PC-9 (cell line): Measurements from ENCODE around the gene SLC1A3. TPM values are rescaled to one million over a fixed set of nuclear protein-coding genes. Genes with fewer than 3 reads are reported as not detected.

Experiments
- BruUV-seq: library from RNA; stranded (reverse); fragments of 400-500 nt; replicated peaks from 2 replicates; lab custom pipeline; 2021; lab: Mats Ljungman, UMichigan
- CTCF ChIA-PET: fragments of 300-600 bp; sonication (Branson Sonifier 250); formaldehyde crosslinking; loops from one replicate; lab custom pipeline; 2022; ENCODE audit warnings: antibody characterized with exemption; lab: Charles Lee
- POLR2A ChIA-PET: fragments of 300-600 bp; sonication (Branson Sonifier 250); formaldehyde crosslinking; loops from one replicate; lab custom pipeline; 2022; ENCODE audit warnings: antibody characterized with exemption; ENCODE audit not compliant: unreplicated experiment; lab: Charles Lee
- DNase-seq, 2 experiments: peaks; one replicate each; pipeline versions ENCODE4 v3.0.0 to v3.0.0-alpha.2; 2015 to 2022; ENCODE audit warnings: mixed read lengths in 1 of 2
- H2AFZ ChIP-seq: fragments of 200-600 bp; sonication (generic); 2 replicates; pipeline ENCODE4 v1.8.1; 2017; ENCODE audit warnings: antibody characterized with exemption
- H3F3A ChIP-seq: fragments of 200-600 bp; sonication (generic); 2 replicates; pipeline ENCODE4 v1.8.1; 2017; ENCODE audit warnings: antibody characterized with exemption, mild to moderate bottlenecking, low read depth; ENCODE audit not compliant: insufficient read depth
- H3K27ac ChIP-seq: fragments of 200-600 bp; sonication (generic); 2 replicates; pipeline ENCODE4 v1.6.1; 2016; ENCODE audit warnings: mixed run types
- H3K27me3 ChIP-seq: fragments of 200-600 bp; sonication (generic); 2 replicates; pipeline ENCODE4 v1.6.1; 2016; ENCODE audit warnings: low read depth, mixed run types; ENCODE audit not compliant: insufficient read depth
- H3K36me3 ChIP-seq: fragments of 200-600 bp; sonication (generic); 2 replicates; pipeline ENCODE4 v1.6.1; 2016; ENCODE audit warnings: low read depth, mixed run types
- H3K4me1 ChIP-seq: fragments of 200-600 bp; sonication (generic); replicated peaks from 2 replicates; pipeline ENCODE4 v1.6.1; 2016; ENCODE audit warnings: mixed run types; ENCODE audit not compliant: insufficient read depth
- H3K4me2 ChIP-seq: fragments of 200-600 bp; sonication (generic); 2 replicates; pipeline ENCODE4 v1.6.1; 2017; ENCODE audit warnings: mixed run types
- H3K4me3 ChIP-seq: fragments of 200-600 bp; sonication (generic); 2 replicates; pipeline ENCODE4 v1.6.1; 2016; ENCODE audit warnings: mixed run types
- H3K79me2 ChIP-seq: fragments of 200-600 bp; sonication (generic); 2 replicates; pipeline ENCODE4 v1.6.1; 2017; ENCODE audit warnings: low read depth, mixed run types
- H3K9me2 ChIP-seq: fragments of 200-600 bp; sonication (generic); 2 replicates; pipeline ENCODE4 v1.8.1; 2017; ENCODE audit warnings: mild to moderate bottlenecking; ENCODE audit not compliant: insufficient read depth
- H3K9me3 ChIP-seq: fragments of 200-600 bp; sonication (generic); 2 replicates; pipeline ENCODE4 v1.8.1; 2016; ENCODE audit warnings: low read depth; ENCODE audit not compliant: insufficient read depth
- H4K20me1 ChIP-seq: fragments of 200-600 bp; sonication (generic); 2 replicates; pipeline ENCODE4 v1.8.1; 2017; ENCODE audit not compliant: insufficient read depth
- CTCF ChIP-seq: fragments of 200-600 bp; sonication (generic); conservative IDR thresholded peaks from 2 replicates; pipeline ENCODE4 v1.6.1; 2017; ENCODE audit warnings: mixed run types, antibody characterized with exemption, mild to moderate bottlenecking, moderate library complexity
- EZH2 ChIP-seq: fragments of 200-600 bp; sonication (generic); IDR thresholded peaks from 2 replicates; pipeline ENCODE4 v1.8.0; 2017; ENCODE audit warnings: antibody characterized with exemption, low read depth
- intact Hi-C: fragments of 100-400 bp; cut with micrococcal nuclease; formaldehyde crosslinking; loops from one replicate; pipeline ENCODE4 v1.10.0; 2022; ENCODE audit not compliant: unreplicated experiment
- total RNA-seq: library from RNA; stranded (reverse); gene quantifications from 2 replicates; pipeline ENCODE4 v1.2.3, GENCODE V29; 2021

The SLC1A3 gene
- total RNA-seq, 1 experiment from 2014 or later: 0.24 TPM

- CTCF ChIA-PET: no interaction called here
- peak in 1 of 2 experiments; percentile 69 for DNase-seq
These were observed 12.7 kb downstream of the SLC1A3 start for GRCh38 chr5:36619012-36619635.

GRCh38 chr5:36621985-36622384 lies 15.6 kb downstream of the SLC1A3 start:
- H3K4me1 ChIP-seq: peaks cover 10% of the 10 kb centered on the region
- H3K36me3 ChIP-seq: peaks cover 19% of the 10 kb centered on the region; the same call in 1 of the 2 replicates
- no peaks in the 10 kb centered on the region; the same call in 1 of the 2 replicates for H3F3A ChIP-seq
- ChIA-PET CTCF (no interaction called here), POLR2A (no interaction called here)
- no TSS peak for BruUV-seq
- H3K9me2 ChIP-seq: no peaks in the 10 kb centered on the region
- no peak overlapping the region for H3K4me3 ChIP-seq
- H3K9me3 ChIP-seq: no peaks in the 10 kb centered on the region
- no peaks in the 10 kb centered on the region for H3K27me3 ChIP-seq
- no peak overlapping the region for H2AFZ ChIP-seq
- no peaks in the 10 kb centered on the region for H4K20me1 ChIP-seq
- H3K4me2 ChIP-seq: no peak overlapping the region
- no peaks in the 10 kb centered on the region for H3K79me2 ChIP-seq
- H3K27ac ChIP-seq: no peak overlapping the region
- no peak for DNase-seq
- intact Hi-C loops: no loop called here
- TF ChIP-seq CTCF (no peak), EZH2 (no peak)

More at GRCh38 chr5:36619012-36619635, 12.7 kb downstream of the SLC1A3 start:
- no peaks in the 10 kb centered on the region for H3F3A ChIP-seq
- no peak overlapping the region for H2AFZ ChIP-seq
- H3K4me3 ChIP-seq: no peak overlapping the region
- 0 out of 2 replicates have a peak overlapping the region, but pooled peaks have one; percentile 17 for H3K27ac ChIP-seq
- H4K20me1 ChIP-seq: no peaks in the 10 kb centered on the region
- BruUV-seq: no TSS peak
- H3K79me2 ChIP-seq: no peaks in the 10 kb centered on the region
- 0 out of 2 replicates have a peak overlapping the region, but pooled peaks have one; percentile 2 for H3K4me2 ChIP-seq
- H3K4me1 ChIP-seq: peaks cover 10% of the 10 kb centered on the region
- H3K27me3 ChIP-seq: no peaks in the 10 kb centered on the region
- intact Hi-C loops: no loop called here
- H3K9me2 ChIP-seq: no peaks in the 10 kb centered on the region
- H3K9me3 ChIP-seq: no peaks in the 10 kb centered on the region
- POLR2A ChIA-PET: no interaction called here
- peaks cover 18% of the 10 kb centered on the region; the same call in 1 of the 2 replicates for H3K36me3 ChIP-seq
- TF ChIP-seq CTCF: no peak
- TF ChIP-seq EZH2: no peak

GRCh38 chr5:36623832-36624231 lies 17.4 kb downstream of the SLC1A3 start:
- intact Hi-C loops: no loop called here
- no peak overlapping the region for H3K4me3 ChIP-seq
- no peaks in the 10 kb centered on the region; the same call in 1 of the 2 replicates for H3F3A ChIP-seq
- H2AFZ ChIP-seq: no peak overlapping the region
- no TSS peak for BruUV-seq
- POLR2A ChIA-PET: no interaction called here
- no peak overlapping the region for H3K4me2 ChIP-seq
- peaks cover 21% of the 10 kb centered on the region; the same call in 1 of the 2 replicates for H3K36me3 ChIP-seq
- CTCF ChIA-PET: no interaction called here
- no peak for DNase-seq
- H3K79me2 ChIP-seq: no peaks in the 10 kb centered on the region
- H3K9me3 ChIP-seq: no peaks in the 10 kb centered on the region
- no peaks in the 10 kb centered on the region for H4K20me1 ChIP-seq
- H3K9me2 ChIP-seq: no peaks in the 10 kb centered on the region
- no peak overlapping the region for H3K27ac ChIP-seq
- H3K4me1 ChIP-seq: peaks cover 5% of the 10 kb centered on the region; the same call in 1 of the 2 replicates
- no peaks in the 10 kb centered on the region for H3K27me3 ChIP-seq
- no peak for TF ChIP-seq CTCF
- TF ChIP-seq EZH2: no peak
